H9 (cell line): Measurements from ENCODE around the gene SGO2. TPM values are rescaled to one million over a fixed set of nuclear protein-coding genes. Genes with fewer than 3 reads are reported as not detected.
"Not testable (repeated sequence)": the region's sequence is repeated elsewhere in the genome, so short reads cannot be mapped to it uniquely, and the experiment has no call there.

ENCODE experiments used
- DNase-seq: peaks from one replicate; pipeline ENCODE4 v3.0.0-alpha.2; 2017
- H2AFZ ChIP-seq: one replicate; pipeline ENCODE4 v1.6.1; 2013; ENCODE audit warnings: mild to moderate bottlenecking, low read length, control low read depth, moderate library complexity
- H2AK5ac ChIP-seq: 2 replicates; pipeline ENCODE4 v1.6.1; 2013; ENCODE audit warnings: low read length, control low read depth, mixed read lengths; ENCODE audit not compliant: insufficient read length
- H2BK120ac ChIP-seq: one replicate; pipeline ENCODE4 v1.6.1; 2013; ENCODE audit warnings: low read depth, mild to moderate bottlenecking, low read length, control low read depth, inconsistent platforms; ENCODE audit not compliant: poor library complexity, severe bottlenecking
- H2BK12ac ChIP-seq: 2 replicates; pipeline ENCODE4 v1.6.1; 2013; ENCODE audit warnings: low read length, control low read depth, mixed read lengths, low read depth; ENCODE audit not compliant: insufficient read length
- H2BK15ac ChIP-seq: 2 replicates; pipeline ENCODE4 v1.6.1; 2013; ENCODE audit warnings: low read depth, low read length, control low read depth
- H2BK20ac ChIP-seq: one replicate; pipeline ENCODE4 v1.6.1; 2013; ENCODE audit warnings: low read depth, mild to moderate bottlenecking, low read length, control low read depth, inconsistent platforms; ENCODE audit not compliant: poor library complexity, severe bottlenecking
- H2BK5ac ChIP-seq: 2 replicates; pipeline ENCODE4 v1.6.1; 2013; ENCODE audit warnings: low read length, control low read depth, mixed read lengths; ENCODE audit not compliant: insufficient read length
- H3K14ac ChIP-seq: 2 replicates; pipeline ENCODE4 v1.6.1; 2013; ENCODE audit warnings: low read length, control low read depth; ENCODE audit not compliant: insufficient read depth
- H3K18ac ChIP-seq: 2 replicates; pipeline ENCODE4 v1.6.1; 2013; ENCODE audit warnings: low read depth, mild to moderate bottlenecking, mixed read lengths, low read length, control low read depth; ENCODE audit not compliant: insufficient read length
- H3K23ac ChIP-seq: 2 replicates; pipeline ENCODE4 v1.6.1; 2013; ENCODE audit warnings: low read length, control low read depth, mixed read lengths, low read depth; ENCODE audit not compliant: insufficient read length
- H3K23me2 ChIP-seq: 2 replicates; pipeline ENCODE4 v1.6.1; 2013; ENCODE audit warnings: low read depth, mild to moderate bottlenecking, mixed read lengths, low read length, control low read depth; ENCODE audit not compliant: insufficient read length, poor library complexity, severe bottlenecking
- H3K27ac ChIP-seq: 2 replicates; pipeline ENCODE4 v1.5.1; 2013; ENCODE audit warnings: low read length, control low read depth, mixed read lengths, low read depth; ENCODE audit not compliant: insufficient read length
- H3K27me3 ChIP-seq: 2 replicates; pipeline ENCODE4 v1.6.1; 2013; ENCODE audit warnings: low read length, control low read depth, inconsistent platforms; ENCODE audit not compliant: insufficient read depth
- H3K4ac ChIP-seq: 2 replicates; pipeline ENCODE4 v1.6.1; 2013; ENCODE audit warnings: low read depth, mild to moderate bottlenecking, control low read depth, inconsistent platforms, low read length, moderate library complexity
- H3K4me1 ChIP-seq: 2 replicates; pipeline ENCODE4 v1.6.1; 2013; ENCODE audit warnings: low read length, control low read depth, inconsistent platforms; ENCODE audit not compliant: insufficient read depth
- H3K4me2 ChIP-seq: 2 replicates; pipeline ENCODE4 v1.6.1; 2013; ENCODE audit warnings: low read length, control low read depth, mixed read lengths; ENCODE audit not compliant: insufficient read length, insufficient read depth
- H3K56ac ChIP-seq: 2 replicates; pipeline ENCODE4 v1.6.1; 2013; ENCODE audit warnings: low read depth, mild to moderate bottlenecking, mixed read lengths, low read length, control low read depth; ENCODE audit not compliant: insufficient read length
- H3K79me1 ChIP-seq: 2 replicates; pipeline ENCODE4 v1.6.1; 2013; ENCODE audit warnings: low read depth, mild to moderate bottlenecking, moderate library complexity, low read length, control low read depth, inconsistent platforms; ENCODE audit not compliant: insufficient read depth, poor library complexity, severe bottlenecking
- H3K79me2 ChIP-seq: 2 replicates; pipeline ENCODE4 v1.6.1; 2013; ENCODE audit warnings: low read length, control low read depth, inconsistent platforms; ENCODE audit not compliant: insufficient read depth
- H3K9ac ChIP-seq: 2 replicates; pipeline ENCODE4 v1.6.1; 2013; ENCODE audit warnings: low read length, control low read depth, mixed read lengths; ENCODE audit not compliant: insufficient read length; ENCODE audit errors: extremely low read depth
- H3K9me3 ChIP-seq: one replicate; pipeline ENCODE4 v1.6.1; 2013; ENCODE audit warnings: low read depth, low read length, inconsistent platforms; ENCODE audit not compliant: control insufficient read depth
- H3T11ph ChIP-seq: one replicate; pipeline ENCODE4 v1.6.1; 2013; ENCODE audit warnings: mild to moderate bottlenecking, low read length, control low read depth, inconsistent platforms
- H4K20me1 ChIP-seq: one replicate; pipeline ENCODE4 v1.6.1; 2013; ENCODE audit not compliant: control insufficient read depth, insufficient read length, insufficient read depth
- H4K5ac ChIP-seq: 2 replicates; pipeline ENCODE4 v1.6.1; 2013; ENCODE audit warnings: low read depth, mild to moderate bottlenecking, mixed read lengths, low read length, control low read depth; ENCODE audit not compliant: insufficient read length
- H4K8ac ChIP-seq: replicated peaks from 2 replicates; pipeline ENCODE4 v1.6.1; 2013; ENCODE audit warnings: low read length, control low read depth, mixed read lengths, low read depth; ENCODE audit not compliant: insufficient read length
- H4K91ac ChIP-seq: 2 replicates; pipeline ENCODE4 v1.6.1; 2013; ENCODE audit warnings: low read depth, mild to moderate bottlenecking, moderate library complexity, mixed read lengths, low read length, control low read depth; ENCODE audit not compliant: insufficient read length
- H3K27ac Mint-ChIP-seq, 3 experiments: 2 replicates in 2 of 3; 3 replicates in 1 of 3; pipeline ENCODE4 v1.8.0; 2020 to 2021; ENCODE audit warnings: mixed read lengths in 3 of 3, mild to moderate bottlenecking in 1 of 3, moderate library complexity in 1 of 3
- H3K27me3 Mint-ChIP-seq: 2 replicates; pipeline ENCODE4 v1.8.0; 2021; ENCODE audit warnings: low read depth, mild to moderate bottlenecking, moderate library complexity, mixed read lengths
- H3K36me3 Mint-ChIP-seq, 3 experiments: 2 replicates in 2 of 3; 3 replicates in 1 of 3; pipeline ENCODE4 v1.8.0; 2020 to 2021; ENCODE audit warnings: low read depth in 3 of 3, mixed read lengths in 3 of 3; ENCODE audit not compliant: insufficient read depth in 1 of 3
- H3K4me1 Mint-ChIP-seq, 2 experiments: 2 replicates each; pipeline ENCODE4 v1.8.0; 2020; ENCODE audit warnings: mixed read lengths in 2 of 2
- H3K4me3 Mint-ChIP-seq, 2 experiments: 2 replicates in 1 of 2; 3 replicates in 1 of 2; pipeline ENCODE4 v1.8.0; 2020 to 2021; ENCODE audit warnings: mild to moderate bottlenecking in 2 of 2, mixed read lengths in 2 of 2, moderate library complexity in 1 of 2
- H3K9me3 Mint-ChIP-seq, 2 experiments: 2 replicates in 1 of 2; 3 replicates in 1 of 2; pipeline ENCODE4 v1.8.0; 2020; ENCODE audit warnings: mild to moderate bottlenecking in 2 of 2, mixed read lengths in 2 of 2, moderate library complexity in 1 of 2
- WGBS: extraction: QIAGEN DNeasy Blood & Tissue Kit; methylation state at CpG from one replicate; pipeline ENCODE4 v1.1.7; 2013; ENCODE audit warnings: missing lambda C conversion rate, low lambda C conversion rate, mixed read lengths; ENCODE audit not compliant: insufficient read length; ENCODE audit errors: extremely low coverage; 5-methylcytosine and 5-hydroxymethylcytosine counted together
- total RNA-seq: library from RNA; stranded (reverse); gene quantifications from 2 replicates; pipeline ENCODE4 v1.2.1, GENCODE V29; 2021
- TF ChIP-seq, protein P1 (sequence below): fragments of 200-600 bp; sonication (generic); conservative IDR thresholded peaks from 3 replicates; pipeline ENCODE4 v1.8.0; 2021; ENCODE audit warnings: antibody characterized with exemption, mild to moderate bottlenecking

Gene SGO2
- total RNA-seq, 1 experiment from 2014 or later = 25.6 TPM

DNA sequence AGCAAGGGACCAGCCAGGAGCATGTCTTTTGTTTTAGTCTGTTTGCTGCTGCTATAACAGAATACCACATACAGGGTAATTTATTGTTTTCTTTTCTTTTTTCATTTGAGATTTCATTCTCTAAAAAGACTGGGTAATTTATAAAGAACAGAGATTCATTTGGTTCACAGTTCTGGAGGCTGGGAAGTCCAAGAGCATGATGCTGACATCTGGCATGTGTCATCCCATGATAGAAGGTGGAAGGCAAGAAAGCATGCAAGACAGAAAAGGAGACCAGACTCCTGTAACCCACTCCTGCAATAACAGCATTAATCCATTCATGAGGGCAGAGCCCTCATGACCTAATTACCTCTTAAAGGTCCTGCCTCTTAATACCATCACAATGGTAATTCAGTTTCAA is 14.8 kb downstream of the SGO2 start:
- Histone ChIP-seq H2AFZ (no peak overlapping the region), H4K8ac (no peak overlapping the region), H3K4me2 (no peak overlapping the region), H3K18ac (no peak overlapping the region), H4K20me1 (no peaks in the 10 kb centered on the region), H2BK120ac (no peak overlapping the region), H3K4ac (no peak overlapping the region), H2BK5ac (no peak overlapping the region), H3K23ac (no peak overlapping the region), H3T11ph (no peak overlapping the region), H2AK5ac (no peak overlapping the region), H4K91ac (no peak overlapping the region), H3K14ac (no peak overlapping the region), H3K79me2 (no peaks in the 10 kb centered on the region), H3K4me1 (no peaks in the 10 kb centered on the region), H2BK20ac (no peak overlapping the region), H3K27ac (no peak overlapping the region), H3K56ac (no peak overlapping the region), H2BK12ac (no peak overlapping the region), H2BK15ac (no peak overlapping the region), H4K5ac (no peak overlapping the region), H3K9ac (no peak overlapping the region), H3K9me3 (no peaks in the 10 kb centered on the region), H3K27me3 (no peaks in the 10 kb centered on the region), H3K23me2 (no peaks in the 10 kb centered on the region), H3K79me1 (no peaks in the 10 kb centered on the region)
- Mint-ChIP-seq H3K36me3 (peaks cover 54 to 65% (median 60%) of the 10 kb centered on the region in 3 experiments), H3K9me3 (peaks cover 2 to 5% of the 10 kb centered on the region in 2 experiments; a peak in 3 of 5 replicates), H3K4me3 (no peak overlapping the region), H3K27ac (no peak overlapping the region), H3K27me3 (no peaks in the 10 kb centered on the region), H3K4me1 (no peaks in the 10 kb centered on the region)
- DNase-seq = no peak
- TF ChIP-seq, protein P1, sequence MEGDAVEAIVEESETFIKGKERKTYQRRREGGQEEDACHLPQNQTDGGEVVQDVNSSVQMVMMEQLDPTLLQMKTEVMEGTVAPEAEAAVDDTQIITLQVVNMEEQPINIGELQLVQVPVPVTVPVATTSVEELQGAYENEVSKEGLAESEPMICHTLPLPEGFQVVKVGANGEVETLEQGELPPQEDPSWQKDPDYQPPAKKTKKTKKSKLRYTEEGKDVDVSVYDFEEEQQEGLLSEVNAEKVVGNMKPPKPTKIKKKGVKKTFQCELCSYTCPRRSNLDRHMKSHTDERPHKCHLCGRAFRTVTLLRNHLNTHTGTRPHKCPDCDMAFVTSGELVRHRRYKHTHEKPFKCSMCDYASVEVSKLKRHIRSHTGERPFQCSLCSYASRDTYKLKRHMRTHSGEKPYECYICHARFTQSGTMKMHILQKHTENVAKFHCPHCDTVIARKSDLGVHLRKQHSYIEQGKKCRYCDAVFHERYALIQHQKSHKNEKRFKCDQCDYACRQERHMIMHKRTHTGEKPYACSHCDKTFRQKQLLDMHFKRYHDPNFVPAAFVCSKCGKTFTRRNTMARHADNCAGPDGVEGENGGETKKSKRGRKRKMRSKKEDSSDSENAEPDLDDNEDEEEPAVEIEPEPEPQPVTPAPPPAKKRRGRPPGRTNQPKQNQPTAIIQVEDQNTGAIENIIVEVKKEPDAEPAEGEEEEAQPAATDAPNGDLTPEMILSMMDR = no peak

DNA sequence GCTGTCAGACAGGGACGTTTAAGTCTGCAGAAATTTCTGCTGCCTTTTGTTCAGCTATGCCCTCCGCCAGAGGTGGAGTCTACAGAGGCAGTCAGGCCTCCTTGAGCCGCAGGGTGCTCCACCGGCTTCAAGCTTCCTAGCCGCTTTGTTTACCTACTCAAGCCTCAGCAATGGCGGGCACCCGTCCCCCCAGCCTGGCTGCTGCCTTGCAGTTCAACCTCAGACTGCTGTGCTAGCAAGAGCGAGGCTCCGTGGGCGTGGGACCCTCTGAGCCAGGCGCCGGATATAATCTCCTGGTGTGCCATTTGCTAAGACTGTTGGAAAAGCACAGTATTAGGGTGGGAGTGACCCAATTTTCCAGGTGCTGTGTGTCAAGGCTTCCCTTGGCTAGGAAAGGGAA is 40.6 kb downstream of the SGO2 start:
- H4K20me1 ChIP-seq, H2BK20ac ChIP-seq, H3K14ac ChIP-seq, H2BK15ac ChIP-seq, H3T11ph ChIP-seq, H4K5ac ChIP-seq, H3K4me3 Mint-ChIP-seq, DNase-seq, H3K18ac ChIP-seq, H3K4ac ChIP-seq, H3K27me3 ChIP-seq, H2BK12ac ChIP-seq, H3K4me1 ChIP-seq, H3K23ac ChIP-seq, H4K91ac ChIP-seq, H3K79me1 ChIP-seq, H3K27ac Mint-ChIP-seq, H3K79me2 ChIP-seq, H3K4me1 Mint-ChIP-seq, H3K27ac ChIP-seq, H2BK5ac ChIP-seq, H3K27me3 Mint-ChIP-seq, H3K23me2 ChIP-seq, H3K9ac ChIP-seq, H3K9me3 ChIP-seq, H2BK120ac ChIP-seq, H4K8ac ChIP-seq, H2AFZ ChIP-seq, H3K56ac ChIP-seq, H2AK5ac ChIP-seq, H3K4me2 ChIP-seq: not testable (repeated sequence)
- H3K36me3 Mint-ChIP-seq = peaks cover 12 to 47% (median 32%) of the 10 kb centered on the region in 3 experiments
- no CpG with 5 or more reads among the region's 12 CpGs for WGBS
- peaks cover 19 to 24% of the 10 kb centered on the region in 2 experiments for H3K9me3 Mint-ChIP-seq
